HG03175 (cell line): ENCODE measurements around the gene GRN.

Experiments
- ATAC-seq: cut with Tn5 transposase; IDR thresholded peaks from one replicate; pipeline ENCODE4 v1.9.1; 2021; ENCODE audit warnings: mild to moderate bottlenecking, moderate library complexity; ENCODE audit not compliant: unreplicated experiment

Gene GRN

DNA sequence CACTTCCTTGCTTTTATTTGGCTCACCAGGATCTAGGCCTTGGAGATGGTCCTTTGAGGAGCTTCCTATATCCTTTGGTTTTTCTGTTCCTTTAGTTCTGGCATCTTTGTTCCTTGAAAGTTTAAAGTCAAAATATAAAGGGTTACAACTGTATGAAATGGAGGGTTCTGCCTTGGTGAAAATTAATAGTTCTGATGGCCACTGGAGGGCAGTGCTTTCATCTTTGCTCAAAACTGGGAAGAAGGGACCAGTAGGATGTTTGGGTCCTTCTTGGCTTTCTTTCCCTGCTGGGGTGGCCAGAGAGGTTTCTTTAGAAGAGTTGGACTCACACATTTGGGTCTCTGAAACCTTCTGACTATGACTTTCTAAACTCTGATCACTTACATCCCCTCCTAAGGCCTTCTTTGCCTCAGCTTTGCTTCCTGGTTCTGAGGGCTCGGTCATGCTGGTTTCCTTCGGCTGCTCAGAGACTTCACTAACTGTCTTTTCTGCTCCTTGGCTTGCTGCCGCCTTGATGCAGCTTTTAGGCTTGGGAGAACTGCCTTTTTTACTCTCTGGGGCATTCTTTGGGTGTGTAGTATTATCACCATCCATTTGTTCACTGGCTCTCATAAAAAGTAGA is 55.2 kb downstream of the GRN start:
- no peak for ATAC-seq
